ENCODE results near the gene C6orf136.

DNA sequence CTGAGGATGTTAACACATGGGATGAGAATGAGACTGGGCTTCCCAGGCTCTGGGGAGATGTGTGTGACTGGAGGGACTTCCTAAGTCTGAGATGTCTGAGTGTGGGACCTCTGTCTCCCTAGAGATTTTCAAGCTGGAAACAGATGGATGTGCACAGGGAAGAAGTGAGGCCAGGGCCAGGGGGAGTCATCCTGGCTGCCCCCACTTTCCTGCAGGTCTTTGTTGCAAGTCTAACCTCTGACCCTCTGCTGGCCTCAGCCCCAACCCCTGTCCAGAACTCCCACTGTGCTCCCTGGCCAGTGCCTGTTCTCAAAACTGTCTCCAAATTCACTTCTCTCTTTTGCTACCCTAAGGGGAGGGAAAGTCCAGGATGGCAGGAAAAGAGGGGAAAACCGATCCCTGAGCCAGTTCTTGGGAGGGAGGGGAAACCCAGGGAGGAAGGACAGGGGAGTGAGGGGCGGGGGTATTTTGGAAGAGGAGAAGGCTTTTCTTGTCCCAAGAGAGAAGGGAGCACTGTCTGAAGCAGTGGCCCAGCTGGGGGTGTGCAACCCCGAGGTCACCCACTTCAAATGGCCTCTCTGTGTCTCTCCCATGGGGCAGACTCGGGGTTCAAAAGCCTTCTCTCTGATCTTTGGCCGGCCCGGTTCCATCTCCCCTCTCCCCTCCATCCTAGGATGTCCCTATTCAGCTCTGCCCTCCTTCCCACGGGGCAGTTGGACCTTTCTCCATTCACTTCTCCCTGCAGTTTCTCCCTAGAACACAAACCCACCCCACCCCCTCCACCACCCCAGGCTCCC lies 36.4 kb downstream of the C6orf136 start:
- TF ChIP-seq, protein P1, sequence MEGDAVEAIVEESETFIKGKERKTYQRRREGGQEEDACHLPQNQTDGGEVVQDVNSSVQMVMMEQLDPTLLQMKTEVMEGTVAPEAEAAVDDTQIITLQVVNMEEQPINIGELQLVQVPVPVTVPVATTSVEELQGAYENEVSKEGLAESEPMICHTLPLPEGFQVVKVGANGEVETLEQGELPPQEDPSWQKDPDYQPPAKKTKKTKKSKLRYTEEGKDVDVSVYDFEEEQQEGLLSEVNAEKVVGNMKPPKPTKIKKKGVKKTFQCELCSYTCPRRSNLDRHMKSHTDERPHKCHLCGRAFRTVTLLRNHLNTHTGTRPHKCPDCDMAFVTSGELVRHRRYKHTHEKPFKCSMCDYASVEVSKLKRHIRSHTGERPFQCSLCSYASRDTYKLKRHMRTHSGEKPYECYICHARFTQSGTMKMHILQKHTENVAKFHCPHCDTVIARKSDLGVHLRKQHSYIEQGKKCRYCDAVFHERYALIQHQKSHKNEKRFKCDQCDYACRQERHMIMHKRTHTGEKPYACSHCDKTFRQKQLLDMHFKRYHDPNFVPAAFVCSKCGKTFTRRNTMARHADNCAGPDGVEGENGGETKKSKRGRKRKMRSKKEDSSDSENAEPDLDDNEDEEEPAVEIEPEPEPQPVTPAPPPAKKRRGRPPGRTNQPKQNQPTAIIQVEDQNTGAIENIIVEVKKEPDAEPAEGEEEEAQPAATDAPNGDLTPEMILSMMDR (conservative IDR thresholded peaks at IDR 0.05; ENCODE audit: low read depth, low read length) = no peak
- no peak for TF ChIP-seq EZH2 (IDR thresholded peaks at IDR 0.05; ENCODE audit: borderline replicate concordance, low read depth, low read length, poor library complexity, severe bottlenecking)
